Measurements from ENCODE around the gene HTRA2. TPM values are rescaled to one million over a fixed set of nuclear protein-coding genes. Genes with fewer than 3 reads are reported as not detected.

Gene HTRA2
- total RNA-seq, 1 experiment from 2014 or later: 49.2 TPM

DNA sequence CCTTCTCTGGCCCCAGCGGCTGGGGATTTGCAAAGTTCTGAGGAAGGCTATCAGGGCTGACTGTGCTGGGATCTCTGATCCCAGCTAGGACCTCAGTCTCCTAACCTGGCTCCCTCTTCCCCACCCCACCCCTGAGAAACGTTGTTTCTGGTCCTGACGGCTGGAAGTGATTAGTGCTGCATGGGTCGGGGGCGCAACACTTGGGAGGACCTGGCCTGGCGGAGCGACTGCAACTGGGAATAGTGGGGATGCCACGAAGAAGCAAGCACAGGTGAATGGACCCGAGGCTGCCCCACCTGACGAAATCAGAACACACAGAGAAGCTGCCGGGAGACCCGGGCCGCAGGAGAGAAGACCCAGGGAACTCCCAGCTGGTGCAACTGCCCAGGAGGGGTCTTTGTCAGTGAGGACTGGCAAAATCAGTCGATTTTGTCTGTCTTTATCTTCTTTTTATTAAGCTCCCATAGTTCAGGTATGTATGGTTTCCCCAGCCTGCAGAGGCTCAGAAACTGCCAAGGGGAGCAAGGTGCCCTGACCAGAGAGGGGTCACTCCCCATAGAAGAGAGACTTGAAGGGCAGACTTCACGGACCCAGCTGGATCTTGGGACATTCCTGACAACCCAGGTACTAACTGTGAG lies 29.7 kb upstream of the HTRA2 start:
- DNase-seq (ENCODE audit: low spot score): no peak

DNA sequence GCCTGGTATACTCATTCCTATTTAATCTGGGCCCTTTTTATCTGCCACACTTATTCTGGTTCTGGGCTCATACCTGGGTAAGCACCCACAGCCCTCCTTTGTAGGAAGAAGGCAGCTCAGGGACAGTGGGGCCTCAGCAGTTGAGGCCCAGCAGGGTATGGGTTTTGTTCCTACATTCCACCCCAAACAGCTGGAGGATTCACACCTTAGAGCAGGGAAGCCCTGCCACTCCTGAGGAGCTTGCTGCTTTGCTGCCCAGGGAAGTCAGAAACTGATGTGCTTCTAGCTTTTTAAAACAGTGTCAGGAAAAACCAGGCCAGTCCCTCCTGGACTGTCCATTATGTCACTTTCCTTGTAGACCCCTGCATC lies 29.2 kb upstream of the HTRA2 start:
- DNase-seq (ENCODE audit: low spot score): no peak

DNA sequence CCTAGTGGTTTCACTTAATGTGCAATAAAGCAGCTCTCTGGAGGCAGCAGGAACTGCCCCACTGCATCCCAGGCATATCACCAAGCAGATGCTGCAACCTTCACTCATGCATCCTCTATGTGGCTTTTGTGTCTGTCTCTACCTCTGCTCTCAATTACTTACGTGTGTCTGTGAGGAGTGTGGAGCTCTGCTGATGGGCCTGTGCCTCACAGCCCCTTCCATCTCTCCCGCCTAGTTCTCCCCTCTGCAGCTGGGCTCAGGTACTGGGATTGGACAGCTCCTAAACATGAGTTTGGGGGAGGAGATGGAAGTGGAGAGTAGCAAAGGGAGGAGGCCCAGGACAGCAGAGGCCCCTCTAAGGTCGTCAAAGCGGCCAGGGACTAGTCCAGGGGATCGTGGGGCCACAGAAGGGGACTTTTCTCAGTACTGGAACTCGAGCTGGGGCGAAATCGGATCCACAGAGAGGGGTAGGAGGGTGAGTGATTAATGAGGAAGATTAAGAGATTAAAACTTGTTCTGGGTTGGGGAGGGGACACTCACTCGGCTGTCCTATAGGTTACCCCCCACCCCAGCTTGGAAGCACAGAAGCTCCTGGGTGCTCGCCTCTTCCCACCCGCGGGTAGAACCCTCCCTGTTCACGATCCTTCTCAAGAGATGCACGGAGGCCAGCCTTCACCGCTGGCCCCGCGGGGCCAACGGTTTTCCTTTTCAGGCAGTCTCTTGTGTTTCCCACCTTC lies 28.2 kb upstream of the HTRA2 start:
- no peak for DNase-seq (ENCODE audit: low spot score)

DNA sequence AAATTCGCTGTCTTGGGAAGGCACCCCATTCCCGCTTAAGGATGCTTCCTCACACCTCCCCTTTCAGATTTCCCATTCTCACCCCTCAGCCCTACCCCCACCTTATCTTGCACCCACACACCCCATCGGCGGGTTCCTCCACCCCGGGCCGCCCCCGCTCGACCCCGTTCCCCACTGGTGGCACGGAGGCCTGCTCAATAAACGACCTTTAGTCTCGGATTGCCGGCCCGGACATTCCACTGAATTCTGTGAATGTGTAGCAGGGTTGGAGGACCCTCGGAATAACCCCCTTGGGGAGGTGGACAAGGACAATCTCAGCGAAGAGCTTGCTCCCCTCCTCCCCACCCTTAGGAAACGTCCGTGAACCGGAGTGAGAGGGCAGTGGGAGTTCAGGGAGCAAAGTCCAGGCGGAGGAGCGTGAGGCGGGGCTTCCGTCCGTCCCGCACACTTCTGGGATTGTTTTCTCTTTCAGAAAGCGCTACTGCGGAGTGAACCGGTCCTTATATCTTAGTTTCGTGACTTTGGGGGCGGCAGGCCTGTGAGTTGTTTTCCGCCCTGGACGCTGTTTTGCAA lies 27.5 kb upstream of the HTRA2 start:
- DNase-seq (ENCODE audit: low spot score): peak; percentile 59

DNA sequence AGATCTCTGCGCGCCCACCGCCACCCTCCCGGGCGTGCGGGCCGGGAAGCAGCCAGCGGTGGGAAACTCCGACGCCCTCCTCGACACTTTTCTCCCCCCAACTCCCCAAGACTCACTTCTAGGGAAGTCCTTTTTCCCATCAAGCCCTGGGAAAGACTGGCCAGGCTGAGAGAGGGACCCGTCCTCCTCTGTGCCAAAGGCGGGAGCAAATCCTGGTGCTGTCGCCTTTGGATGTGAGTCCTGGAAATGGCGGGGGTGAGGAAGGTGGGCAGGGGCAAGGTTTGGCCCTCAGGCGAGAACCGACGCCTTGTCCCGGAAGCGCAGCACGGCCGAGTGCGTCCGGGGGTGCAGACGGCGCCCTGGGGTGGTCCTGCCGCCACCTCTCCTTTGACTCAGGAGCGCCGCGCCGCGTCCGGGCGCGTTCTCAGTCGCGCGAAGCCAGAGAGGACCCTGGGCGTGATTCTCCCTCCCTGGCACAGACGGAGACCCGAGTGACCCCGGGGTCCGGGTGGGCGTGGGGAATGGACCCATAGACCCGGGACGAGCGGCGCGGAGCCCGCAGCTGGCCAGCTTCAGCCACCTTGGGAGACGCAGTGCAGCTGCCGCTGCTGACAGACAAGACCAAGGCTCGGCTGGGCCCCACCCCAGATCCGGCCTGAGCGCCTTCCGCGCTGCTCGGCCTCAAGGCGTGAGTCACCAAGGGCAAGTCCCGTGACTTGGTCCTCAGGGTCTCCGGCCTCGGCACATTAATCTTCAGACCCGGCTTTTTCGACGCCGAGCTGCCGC lies 26.8 kb upstream of the HTRA2 start:
- DNase-seq (ENCODE audit: low spot score): peak; percentile 77

DNA sequence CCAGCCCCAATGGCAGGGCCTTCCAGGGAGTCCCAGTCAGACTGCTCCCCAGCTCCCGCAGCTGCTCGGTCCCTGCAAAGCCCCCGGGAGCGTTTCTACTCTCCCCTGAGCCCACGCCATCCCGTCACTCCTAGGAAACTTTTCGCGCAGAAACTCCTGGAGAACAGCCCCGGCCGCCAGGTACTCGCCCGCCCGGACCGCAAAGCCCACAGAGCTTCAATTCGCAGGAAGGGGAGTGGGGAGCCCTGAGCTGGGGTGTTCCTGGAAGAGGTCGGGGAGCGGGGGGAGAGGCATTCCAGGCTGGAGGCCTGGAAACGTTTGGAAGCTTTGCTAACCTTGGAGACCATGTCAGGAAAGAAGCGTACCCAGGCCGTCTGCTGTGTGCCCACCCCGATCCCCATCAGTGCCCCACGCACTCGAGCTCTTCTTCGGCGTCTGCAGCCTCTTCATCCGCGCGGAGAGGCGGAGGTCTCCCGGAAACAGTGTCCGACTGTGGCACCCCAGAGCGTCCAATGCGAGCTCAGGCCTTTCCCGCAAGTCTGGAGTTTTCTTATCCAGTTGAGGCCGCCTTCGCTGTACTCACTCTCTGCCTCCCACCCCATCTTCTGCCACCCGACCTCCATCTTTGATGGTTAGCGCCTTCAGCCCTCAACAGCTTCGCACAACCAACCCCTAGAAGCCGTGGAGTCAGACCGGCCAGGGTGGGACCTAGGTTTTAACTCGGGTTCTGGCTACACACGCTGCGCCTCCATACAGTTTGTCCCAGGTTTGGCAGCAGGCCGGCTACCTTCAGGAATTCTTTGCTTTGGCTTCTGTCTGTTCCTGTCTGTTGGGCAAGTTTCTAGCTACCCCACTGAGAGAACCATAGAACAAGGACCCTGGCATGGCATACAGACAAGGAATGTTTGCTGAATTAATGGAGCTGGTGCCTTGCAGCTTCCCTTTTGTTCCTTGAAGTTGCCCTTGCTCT lies 25.9 kb upstream of the HTRA2 start:
- no peak for DNase-seq (ENCODE audit: low spot score)

DNA sequence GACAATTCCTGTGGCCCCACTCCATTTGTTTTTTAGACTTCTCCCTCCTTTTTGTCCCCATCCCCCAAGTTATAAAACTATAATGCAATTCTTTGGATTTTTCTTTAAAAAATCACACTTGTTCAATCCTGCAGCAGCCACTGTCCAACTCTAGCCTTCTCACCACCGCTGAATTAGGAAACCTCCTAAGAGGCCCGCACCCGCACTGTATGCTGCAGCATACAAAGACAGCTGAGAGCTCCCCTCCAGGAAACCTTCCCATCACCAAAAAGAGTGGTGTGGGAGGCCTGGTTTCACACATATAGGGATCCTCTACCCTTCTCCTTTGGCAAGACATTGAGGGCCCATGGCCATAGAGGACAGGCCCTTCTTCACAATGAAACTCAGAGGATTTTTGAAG lies 25.1 kb upstream of the HTRA2 start:
- no peak for DNase-seq (ENCODE audit: low spot score)

DNA sequence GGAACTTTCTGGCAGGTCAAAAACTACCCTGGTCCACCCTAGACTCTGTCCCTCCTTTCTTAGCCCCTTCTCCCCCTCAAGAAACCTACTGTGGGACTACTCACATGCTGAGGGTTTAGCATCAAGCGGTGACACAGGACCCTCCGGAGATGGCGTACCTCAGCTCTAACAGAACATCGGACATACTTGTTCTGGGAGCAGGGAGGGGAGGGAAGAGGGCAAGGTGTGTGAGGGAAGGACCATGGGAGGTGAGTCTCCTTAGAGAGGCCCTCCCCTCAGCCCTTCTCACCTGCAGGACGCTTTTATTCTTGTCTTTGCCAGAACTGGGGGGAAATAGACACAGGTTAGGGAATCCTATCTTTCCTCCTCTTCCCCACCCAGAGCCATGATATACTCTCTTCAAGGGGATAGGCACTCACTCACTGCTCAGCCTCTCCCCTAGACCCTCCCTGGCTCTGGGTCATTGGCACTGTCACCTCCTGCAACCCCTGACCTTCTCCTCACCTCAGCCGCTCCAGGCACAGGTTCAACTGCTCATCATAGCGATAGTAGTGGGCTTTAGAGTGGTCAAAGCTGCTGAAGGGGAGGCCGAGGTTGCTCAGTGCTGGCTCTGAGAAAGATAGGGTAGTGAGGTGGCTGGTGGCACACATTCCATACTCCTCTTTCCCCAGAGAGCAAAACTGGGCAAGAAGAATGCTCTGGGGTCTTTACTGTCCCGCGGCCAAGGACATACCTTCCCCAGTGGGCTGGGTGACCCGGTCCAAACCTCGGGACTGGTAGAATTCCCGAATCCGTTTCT lies 24.1 kb upstream of the HTRA2 start:
- no peak for DNase-seq (ENCODE audit: low spot score)

DNA sequence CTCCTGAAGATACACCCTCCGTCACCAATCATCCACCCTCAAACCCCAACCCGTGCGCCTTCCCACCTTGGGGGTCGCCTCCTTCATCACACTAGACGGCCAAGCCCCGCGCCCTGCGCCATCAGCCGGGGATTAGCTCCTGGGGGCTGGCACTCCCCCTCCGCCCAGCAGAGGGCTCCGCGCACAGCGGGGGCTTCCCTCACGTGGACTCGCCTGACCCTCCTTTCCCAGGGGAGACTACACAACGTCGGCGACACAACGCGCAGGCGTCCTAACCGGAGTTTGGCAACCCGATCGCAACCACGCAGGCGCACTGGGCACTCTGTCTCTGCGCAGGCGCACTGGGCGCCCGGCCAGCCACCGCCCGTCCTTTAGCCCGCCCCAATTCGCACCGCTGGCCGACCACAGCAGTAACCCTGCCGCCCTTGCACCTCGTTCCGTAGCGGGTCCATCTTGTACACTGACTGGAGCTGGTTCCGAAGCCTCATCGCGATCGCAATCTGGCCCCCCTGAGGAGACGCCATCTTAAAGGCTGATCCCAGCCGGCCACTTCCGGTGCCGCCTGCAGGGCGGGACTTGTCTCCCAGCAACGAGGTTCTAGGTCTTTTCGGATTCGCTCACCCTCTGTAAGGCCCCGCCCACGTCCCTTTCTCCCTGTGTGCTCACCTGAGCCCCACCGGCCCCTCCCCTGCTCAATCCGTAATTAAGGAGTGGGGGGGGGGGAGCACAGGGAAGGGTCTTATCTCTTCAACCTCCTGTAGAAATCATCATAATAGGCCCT lies 22.4 kb upstream of the HTRA2 start, which contains the start of gene PCGF1:
Gene PCGF1 (minus strand): TSS at position 551 of the 781 bp plus-strand sequence. CDS start 27 bp downstream, at position 524.
- peak; percentile 99 for DNase-seq (ENCODE audit: low spot score)

DNA sequence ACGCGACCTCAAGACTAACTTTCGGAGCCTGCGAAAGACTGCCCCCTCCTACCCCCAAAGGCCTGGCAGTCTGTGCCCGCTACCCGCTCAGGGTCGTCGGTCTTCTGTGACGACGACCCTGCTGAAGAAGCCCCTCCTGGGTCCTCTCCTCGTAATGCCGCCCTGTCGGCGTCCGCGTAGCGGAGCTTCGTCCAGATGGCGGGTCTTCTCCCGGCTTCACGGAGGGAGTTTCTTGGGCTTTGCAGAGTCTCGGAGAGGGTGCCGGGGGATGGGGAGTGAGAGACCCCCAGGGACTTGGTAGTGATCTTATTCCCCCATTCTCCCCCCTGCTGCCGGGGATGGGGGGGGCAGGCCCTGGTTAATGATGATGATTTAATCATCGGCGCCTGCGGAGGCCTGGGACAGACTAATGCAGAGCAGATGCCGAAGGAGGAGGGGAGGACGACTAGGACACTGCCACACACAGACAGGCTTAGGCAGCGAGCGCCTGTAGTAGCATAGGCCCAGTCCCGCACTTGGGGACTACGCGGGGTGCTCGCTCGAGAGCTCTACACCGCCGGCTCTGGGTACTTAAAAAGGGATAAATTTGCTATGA lies 21.7 kb upstream of the HTRA2 start:
- DNase-seq (ENCODE audit: low spot score): peak; percentile 39

DNA sequence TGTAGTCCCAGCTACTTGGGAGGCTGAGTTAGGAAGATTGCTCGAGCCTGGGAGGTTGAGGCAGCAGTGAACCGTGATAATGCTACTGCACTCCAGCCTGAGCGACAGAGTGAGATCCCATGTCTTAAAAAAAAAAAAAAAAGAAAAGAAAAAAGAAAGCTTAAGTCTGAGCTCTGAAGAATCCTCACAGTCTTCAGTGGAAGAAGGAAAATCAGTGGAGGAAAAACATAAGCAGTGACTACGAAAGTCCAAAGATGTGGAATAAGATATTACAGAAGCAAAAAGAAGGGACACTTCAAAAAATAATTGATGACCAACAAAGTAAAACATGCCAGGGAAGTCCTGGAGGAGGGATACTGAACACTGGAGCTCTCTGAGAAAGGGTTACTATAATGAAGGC lies 19.5 kb upstream of the HTRA2 start:
- DNase-seq (ENCODE audit: low spot score): no peak

DNA sequence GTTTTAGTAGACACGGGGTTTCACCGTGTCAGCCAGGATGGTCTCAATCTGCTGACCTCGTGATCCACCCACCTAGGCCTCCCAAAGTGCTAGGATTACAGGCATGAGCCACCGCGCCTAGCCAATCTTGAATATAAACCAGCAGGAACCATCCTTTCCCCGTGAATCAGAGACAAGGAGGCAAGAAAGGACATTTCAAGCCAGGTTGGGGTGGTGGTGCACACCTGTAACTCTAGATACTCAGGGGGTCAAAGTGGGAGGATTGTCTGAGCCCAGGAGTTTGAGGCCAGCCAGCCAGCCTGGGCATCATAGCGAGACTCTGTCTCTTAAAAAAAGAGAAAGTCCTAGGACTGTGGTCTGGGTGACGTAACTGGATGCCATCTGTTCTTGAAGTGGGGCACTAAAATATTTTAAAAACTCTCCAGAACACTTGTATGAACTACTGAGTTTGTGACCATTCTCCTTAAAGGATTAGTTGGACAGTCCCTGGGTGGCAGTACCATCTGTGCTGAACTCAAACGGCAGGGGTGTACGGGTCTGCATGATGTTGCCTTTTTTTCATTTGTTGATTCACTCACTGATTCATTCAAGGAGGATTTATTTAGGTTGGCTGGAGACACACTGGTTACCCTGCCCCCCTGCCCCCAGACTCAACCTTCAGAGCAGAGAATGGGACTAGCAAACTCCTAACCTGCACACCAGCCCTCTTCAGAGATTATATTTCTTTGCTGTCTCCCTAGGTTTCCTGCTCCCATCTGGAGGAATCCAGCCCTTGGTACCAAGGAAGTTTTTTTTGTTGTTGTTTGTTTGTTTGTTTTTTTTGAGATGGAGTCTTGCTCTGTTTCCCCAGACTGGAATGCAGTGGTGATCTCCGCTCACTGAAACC lies 18.4 kb upstream of the HTRA2 start:
- no peak for DNase-seq (ENCODE audit: low spot score)

DNA sequence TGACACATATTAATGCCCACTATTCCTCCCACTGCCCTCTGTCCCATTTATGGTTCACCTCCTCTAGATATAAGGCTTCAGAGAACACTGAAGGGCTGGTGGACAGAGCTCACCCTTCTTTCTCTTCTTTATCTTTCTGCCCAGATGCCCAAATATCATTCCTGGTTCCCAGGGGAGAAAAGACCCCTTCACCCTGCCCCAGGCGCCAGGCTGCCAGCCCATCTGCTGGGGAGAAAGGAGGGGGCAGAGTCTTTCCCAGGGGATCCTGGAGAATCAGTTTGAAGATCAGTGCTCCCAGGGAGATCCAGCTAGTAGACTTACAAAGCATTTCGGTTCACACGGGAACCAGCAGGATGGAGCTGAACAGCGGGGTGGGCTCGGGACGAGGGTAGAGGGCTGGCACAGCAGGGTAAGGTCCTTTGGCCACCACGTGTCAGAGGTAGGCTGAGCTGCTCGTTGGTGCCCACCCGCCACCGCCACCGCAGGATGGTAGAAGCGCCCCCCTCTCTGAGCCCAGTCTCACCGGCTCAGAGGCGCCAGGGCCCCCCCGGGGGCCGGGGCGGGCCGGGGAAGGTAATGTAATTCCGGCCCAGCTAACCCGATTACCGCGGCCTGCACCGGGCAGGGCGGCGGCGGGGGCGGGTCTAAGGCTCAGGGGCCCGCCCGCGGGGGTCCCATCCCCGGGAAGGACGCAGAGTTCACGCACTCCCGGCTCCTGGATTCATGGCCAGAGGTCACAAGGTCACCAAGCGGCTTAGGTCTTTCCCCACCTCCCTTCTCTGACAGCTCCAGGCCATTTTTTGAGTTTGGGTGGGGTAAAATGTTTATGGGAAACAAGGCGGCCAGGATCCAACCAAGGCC lies 16.8 kb upstream of the HTRA2 start:
- no peak for DNase-seq (ENCODE audit: low spot score)

DNA sequence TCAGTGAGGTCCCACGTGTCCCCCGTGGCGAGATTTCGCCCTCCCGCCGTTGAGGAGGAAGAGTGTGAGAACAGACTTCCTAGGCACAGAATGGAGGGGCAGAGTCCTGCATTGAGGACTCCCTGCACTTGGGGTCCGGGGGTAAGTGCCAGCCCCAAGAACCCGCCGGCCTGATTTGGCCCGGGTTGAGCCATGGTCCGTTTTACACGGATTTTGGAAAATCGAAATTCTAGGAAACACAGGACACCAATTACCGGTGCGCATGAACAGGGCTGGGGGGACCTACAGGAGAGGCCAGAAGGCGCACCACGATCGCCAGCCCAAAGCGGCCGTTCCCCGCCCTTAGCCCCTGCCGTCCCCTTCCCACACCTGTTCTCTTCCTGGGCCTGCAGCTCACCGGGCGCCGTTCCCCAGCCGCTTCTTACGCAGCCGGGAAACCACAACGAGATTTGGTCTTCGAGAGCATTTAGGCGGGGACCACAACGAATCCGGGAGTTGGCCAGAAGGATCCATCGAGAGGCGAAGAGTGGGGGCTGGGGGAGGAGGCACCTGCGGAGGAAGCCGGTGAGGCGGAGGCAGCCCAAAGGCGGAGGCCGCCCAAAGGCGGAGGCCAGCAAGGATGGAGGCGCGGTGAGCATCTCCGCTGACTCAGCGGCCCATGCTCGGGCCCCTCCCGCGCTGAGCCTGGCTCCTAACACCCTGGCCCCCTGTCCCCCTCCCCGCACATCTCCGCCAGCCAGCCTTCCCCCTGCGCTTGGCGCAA lies 15.9 kb upstream of the HTRA2 start:
- DNase-seq (ENCODE audit: low spot score): no peak

DNA sequence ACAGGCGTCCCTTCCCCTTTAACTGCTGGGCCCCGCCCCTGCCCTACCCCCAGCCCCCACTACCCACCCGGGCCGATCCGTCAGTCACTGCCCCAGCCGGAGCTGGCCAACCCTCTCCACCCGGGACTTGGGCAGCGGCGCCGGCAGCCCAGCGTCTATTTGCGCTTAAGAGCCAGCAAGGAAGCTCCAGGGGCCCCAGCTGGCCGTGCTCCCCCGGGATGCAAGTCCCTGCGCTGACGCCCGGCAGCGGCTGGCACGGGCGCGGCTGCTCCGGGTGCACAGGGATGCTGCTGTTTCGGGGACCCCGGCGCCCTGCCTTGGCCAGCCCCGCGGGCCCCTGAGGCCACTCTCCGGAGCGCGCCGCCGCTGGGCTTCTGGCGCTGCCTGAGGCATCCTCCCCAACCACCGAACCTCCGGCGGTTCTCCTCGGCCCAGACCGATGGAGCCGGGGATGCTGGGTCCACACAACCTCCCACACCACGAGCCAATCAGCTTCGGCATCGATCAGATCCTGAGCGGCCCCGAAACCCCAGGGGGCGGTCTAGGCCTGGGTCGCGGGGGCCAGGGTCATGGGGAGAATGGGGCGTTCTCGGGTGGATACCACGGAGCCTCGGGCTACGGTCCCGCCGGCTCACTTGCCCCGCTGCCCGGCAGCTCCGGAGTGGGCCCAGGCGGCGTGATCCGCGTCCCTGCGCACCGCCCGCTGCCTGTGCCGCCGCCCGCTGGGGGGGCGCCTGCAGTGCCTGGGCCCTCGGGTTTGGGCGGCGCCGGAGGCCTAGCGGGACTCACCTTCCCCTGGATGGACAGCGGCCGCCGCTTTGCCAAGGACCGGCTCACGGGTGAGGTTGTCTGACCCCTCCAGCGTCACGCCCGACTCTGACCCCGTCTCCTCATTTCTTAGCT lies 15.1 kb upstream of the HTRA2 start, which contains the start of gene TLX2:
Gene TLX2 (plus strand): TSS at position 83 of the 903 bp plus-strand sequence. CDS start 357 bp downstream, at position 440.
- DNase-seq (ENCODE audit: low spot score): no peak

All from HT-29 (cell line).